ENCODE results near the gene LSM10. TPM values are rescaled to one million over a fixed set of nuclear protein-coding genes. Genes with fewer than 3 reads are reported as not detected.

LSM10 gene
- total and polyA plus RNA-seq, 9 of the 15 experiments (the other 6 are each of a cell fraction or from before 2014, with no cell fraction given) = 13.2 to 146 (median 68.9) TPM

DNA sequence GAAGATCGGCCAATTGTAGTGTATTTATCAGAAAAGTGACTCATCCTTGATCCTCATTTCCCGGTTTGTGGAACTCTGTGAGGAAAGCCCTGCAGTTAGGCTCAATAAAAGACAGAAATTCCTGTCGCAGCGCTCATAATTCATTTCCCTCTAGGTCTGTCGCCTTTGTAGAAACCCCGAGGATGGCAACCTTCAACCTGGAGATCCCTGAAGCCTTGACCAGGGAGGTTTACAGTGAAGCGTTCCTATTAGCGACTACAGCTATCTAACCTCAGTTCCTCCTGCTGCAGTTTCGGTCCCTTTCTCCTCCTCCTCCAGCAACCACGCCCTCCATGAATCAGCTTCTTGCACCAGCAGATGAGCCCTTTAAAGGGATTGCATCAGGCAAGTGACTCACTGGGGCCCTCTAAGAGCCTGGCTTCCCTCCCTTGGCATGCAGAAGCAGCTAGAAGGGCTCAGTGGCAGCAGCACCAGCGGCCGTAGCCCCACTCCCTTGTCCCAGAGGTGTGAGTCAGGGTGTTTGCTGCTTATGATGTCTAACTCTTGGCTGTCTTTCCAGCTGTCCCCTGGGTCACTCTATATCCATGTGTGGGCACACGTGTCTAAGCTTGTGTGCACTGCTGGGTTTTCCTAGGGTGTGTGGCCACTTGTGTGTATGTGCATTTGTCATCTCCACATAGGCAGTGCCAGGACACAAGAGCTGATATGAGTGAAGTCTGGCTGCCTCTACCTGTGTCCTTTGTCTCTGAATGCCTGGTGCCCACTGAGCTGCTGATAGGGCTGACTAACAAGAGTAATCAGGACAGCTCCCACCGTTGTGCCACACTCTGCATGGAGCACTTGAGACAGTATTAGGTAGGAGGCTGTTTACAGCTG lies 11.2 kb downstream of the LSM10 start (continued):
- TF ChIP-seq HNRNPLL (IDR thresholded peaks at IDR 0.05; ENCODE audit: low read depth, low read length, poor library complexity, severe bottlenecking) = no peak
- TF ChIP-seq, protein P1, sequence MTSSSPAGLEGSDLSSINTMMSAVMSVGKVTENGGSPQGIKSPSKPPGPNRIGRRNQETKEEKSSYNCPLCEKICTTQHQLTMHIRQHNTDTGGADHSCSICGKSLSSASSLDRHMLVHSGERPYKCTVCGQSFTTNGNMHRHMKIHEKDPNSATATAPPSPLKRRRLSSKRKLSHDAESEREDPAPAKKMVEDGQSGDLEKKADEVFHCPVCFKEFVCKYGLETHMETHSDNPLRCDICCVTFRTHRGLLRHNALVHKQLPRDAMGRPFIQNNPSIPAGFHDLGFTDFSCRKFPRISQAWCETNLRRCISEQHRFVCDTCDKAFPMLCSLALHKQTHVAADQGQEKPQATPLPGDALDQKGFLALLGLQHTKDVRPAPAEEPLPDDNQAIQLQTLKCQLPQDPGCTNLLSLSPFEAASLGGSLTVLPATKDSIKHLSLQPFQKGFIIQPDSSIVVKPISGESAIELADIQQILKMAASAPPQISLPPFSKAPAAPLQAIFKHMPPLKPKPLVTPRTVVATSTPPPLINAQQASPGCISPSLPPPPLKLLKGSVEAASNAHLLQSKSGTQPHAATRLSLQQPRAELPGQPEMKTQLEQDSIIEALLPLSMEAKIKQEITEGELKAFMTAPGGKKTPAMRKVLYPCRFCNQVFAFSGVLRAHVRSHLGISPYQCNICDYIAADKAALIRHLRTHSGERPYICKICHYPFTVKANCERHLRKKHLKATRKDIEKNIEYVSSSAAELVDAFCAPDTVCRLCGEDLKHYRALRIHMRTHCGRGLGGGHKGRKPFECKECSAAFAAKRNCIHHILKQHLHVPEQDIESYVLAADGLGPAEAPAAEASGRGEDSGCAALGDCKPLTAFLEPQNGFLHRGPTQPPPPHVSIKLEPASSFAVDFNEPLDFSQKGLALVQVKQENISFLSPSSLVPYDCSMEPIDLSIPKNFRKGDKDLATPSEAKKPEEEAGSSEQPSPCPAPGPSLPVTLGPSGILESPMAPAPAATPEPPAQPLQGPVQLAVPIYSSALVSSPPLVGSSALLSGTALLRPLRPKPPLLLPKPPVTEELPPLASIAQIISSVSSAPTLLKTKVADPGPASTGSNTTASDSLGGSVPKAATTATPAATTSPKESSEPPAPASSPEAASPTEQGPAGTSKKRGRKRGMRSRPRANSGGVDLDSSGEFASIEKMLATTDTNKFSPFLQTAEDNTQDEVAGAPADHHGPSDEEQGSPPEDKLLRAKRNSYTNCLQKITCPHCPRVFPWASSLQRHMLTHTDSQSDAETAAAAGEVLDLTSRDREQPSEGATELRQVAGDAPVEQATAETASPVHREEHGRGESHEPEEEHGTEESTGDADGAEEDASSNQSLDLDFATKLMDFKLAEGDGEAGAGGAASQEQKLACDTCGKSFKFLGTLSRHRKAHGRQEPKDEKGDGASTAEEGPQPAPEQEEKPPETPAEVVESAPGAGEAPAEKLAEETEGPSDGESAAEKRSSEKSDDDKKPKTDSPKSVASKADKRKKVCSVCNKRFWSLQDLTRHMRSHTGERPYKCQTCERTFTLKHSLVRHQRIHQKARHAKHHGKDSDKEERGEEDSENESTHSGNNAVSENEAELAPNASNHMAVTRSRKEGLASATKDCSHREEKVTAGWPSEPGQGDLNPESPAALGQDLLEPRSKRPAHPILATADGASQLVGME (CRISPR knock-in tag; IDR thresholded peaks at IDR 0.05) = peak; percentile 91; the same call in 1 of the 2 replicates
- no peak for TF ChIP-seq ZNF778 (CRISPR knock-in tag; IDR thresholded peaks at IDR 0.05)
- TF ChIP-seq, protein P2, sequence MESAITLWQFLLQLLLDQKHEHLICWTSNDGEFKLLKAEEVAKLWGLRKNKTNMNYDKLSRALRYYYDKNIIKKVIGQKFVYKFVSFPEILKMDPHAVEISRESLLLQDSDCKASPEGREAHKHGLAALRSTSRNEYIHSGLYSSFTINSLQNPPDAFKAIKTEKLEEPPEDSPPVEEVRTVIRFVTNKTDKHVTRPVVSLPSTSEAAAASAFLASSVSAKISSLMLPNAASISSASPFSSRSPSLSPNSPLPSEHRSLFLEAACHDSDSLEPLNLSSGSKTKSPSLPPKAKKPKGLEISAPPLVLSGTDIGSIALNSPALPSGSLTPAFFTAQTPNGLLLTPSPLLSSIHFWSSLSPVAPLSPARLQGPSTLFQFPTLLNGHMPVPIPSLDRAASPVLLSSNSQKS (CRISPR knock-in tag; IDR thresholded peaks at IDR 0.05) = no peak
- TF ChIP-seq ZKSCAN1 (IDR thresholded peaks at IDR 0.05; ENCODE audit: low read depth, low read length) = no peak
- TF ChIP-seq, protein P3, sequence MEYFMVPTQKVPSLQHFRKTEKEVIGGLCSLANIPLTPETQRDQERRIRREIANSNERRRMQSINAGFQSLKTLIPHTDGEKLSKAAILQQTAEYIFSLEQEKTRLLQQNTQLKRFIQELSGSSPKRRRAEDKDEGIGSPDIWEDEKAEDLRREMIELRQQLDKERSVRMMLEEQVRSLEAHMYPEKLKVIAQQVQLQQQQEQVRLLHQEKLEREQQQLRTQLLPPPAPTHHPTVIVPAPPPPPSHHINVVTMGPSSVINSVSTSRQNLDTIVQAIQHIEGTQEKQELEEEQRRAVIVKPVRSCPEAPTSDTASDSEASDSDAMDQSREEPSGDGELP (CRISPR knock-in tag; IDR thresholded peaks at IDR 0.05; ENCODE audit: borderline replicate concordance) = peak; percentile 95
- TF ChIP-seq ZKSCAN3 (CRISPR knock-in tag; IDR thresholded peaks at IDR 0.05) = no peak
- peak; percentile 98 for TF ChIP-seq RNF2 (IDR thresholded peaks at IDR 0.05)
- 0 out of 2 replicates have a peak, but pooled peaks have one; percentile 62 for TF ChIP-seq ZNF444 (CRISPR knock-in tag; IDR thresholded peaks at IDR 0.05)
- TF ChIP-seq, protein P4, sequence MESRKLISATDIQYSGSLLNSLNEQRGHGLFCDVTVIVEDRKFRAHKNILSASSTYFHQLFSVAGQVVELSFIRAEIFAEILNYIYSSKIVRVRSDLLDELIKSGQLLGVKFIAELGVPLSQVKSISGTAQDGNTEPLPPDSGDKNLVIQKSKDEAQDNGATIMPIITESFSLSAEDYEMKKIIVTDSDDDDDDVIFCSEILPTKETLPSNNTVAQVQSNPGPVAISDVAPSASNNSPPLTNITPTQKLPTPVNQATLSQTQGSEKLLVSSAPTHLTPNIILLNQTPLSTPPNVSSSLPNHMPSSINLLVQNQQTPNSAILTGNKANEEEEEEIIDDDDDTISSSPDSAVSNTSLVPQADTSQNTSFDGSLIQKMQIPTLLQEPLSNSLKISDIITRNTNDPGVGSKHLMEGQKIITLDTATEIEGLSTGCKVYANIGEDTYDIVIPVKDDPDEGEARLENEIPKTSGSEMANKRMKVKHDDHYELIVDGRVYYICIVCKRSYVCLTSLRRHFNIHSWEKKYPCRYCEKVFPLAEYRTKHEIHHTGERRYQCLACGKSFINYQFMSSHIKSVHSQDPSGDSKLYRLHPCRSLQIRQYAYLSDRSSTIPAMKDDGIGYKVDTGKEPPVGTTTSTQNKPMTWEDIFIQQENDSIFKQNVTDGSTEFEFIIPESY (CRISPR knock-in tag; IDR thresholded peaks at IDR 0.05) = peak; percentile 79
- TF ChIP-seq, protein P5, sequence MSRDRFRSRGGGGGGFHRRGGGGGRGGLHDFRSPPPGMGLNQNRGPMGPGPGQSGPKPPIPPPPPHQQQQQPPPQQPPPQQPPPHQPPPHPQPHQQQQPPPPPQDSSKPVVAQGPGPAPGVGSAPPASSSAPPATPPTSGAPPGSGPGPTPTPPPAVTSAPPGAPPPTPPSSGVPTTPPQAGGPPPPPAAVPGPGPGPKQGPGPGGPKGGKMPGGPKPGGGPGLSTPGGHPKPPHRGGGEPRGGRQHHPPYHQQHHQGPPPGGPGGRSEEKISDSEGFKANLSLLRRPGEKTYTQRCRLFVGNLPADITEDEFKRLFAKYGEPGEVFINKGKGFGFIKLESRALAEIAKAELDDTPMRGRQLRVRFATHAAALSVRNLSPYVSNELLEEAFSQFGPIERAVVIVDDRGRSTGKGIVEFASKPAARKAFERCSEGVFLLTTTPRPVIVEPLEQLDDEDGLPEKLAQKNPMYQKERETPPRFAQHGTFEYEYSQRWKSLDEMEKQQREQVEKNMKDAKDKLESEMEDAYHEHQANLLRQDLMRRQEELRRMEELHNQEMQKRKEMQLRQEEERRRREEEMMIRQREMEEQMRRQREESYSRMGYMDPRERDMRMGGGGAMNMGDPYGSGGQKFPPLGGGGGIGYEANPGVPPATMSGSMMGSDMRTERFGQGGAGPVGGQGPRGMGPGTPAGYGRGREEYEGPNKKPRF (IDR thresholded peaks at IDR 0.05; ENCODE audit: low read depth, low read length) = no peak
- peak; percentile 17; the same call in 1 of the 2 replicates for TF ChIP-seq GATAD2B (IDR thresholded peaks at IDR 0.05; ENCODE audit: borderline replicate concordance)
- TF ChIP-seq ETV6 (IDR thresholded peaks at IDR 0.05; ENCODE audit: borderline replicate concordance in 1 of 2, low read depth in 2 of 2, low read length in 1 of 2) = 0 out of 4 replicates have a peak, but pooled peaks of 1 of the 2 experiments have one; percentile 5
- TF ChIP-seq ETV6 (CRISPR knock-in tag; IDR thresholded peaks at IDR 0.05; ENCODE audit: borderline replicate concordance) = 0 out of 2 replicates have a peak, but pooled peaks have one; percentile 36

All from K562 (cell line).